ENCODE results near the gene ATL2. TPM values are rescaled to one million over a fixed set of nuclear protein-coding genes. Genes with fewer than 3 reads are reported as not detected.

ATL2 gene
- total RNA-seq, 2 donors from 2014 or later: 33.9 to 51.1 TPM

GRCh38 chr2:38353402-38353801, 23.7 kb downstream of the ATL2 start:
- peaks cover 5% of the 10 kb centered on the region for H3K36me3 ChIP-seq
- no peaks in the 10 kb centered on the region for H3K27me3 ChIP-seq
- H3K27ac ChIP-seq: no peak overlapping the region
- no peak for TF ChIP-seq CTCF (IDR thresholded peaks at IDR 0.05)
- H3K4me1 ChIP-seq: peaks cover 0 to 5% of the 10 kb centered on the region in 2 donors
- DNase-seq (ENCODE audit: low spot score): no peak
- H3K4me3 ChIP-seq: no peak overlapping the region
- no peaks in the 10 kb centered on the region for H3K9me3 ChIP-seq

- H3K27me3 ChIP-seq: no peaks in the 10 kb centered on the region
- H3K36me3 ChIP-seq: peaks cover 11% of the 10 kb centered on the region
- no peaks in the 10 kb centered on the region for H3K9me3 ChIP-seq
- no peak overlapping the region for H3K4me3 ChIP-seq
- H3K4me1 ChIP-seq: peaks cover 0 to 5% of the 10 kb centered on the region in 2 donors
- no peak for DNase-seq (ENCODE audit: low spot score)
- H3K27ac ChIP-seq: no peak overlapping the region
- no peak for TF ChIP-seq CTCF (IDR thresholded peaks at IDR 0.05)
Observed at GRCh38 chr2:38352336-38352735, 24.7 kb downstream of the ATL2 start.

- peaks cover 22% of the 10 kb centered on the region for H3K36me3 ChIP-seq
- TF ChIP-seq CTCF (IDR thresholded peaks at IDR 0.05): no peak
- no peaks in the 10 kb centered on the region for H3K4me1 ChIP-seq
- H3K27me3 ChIP-seq: no peaks in the 10 kb centered on the region
- H3K4me3 ChIP-seq: no peak overlapping the region
- no peaks in the 10 kb centered on the region for H3K9me3 ChIP-seq
- H3K27ac ChIP-seq: no peak overlapping the region
- DNase-seq (ENCODE audit: low spot score): no peak
Observed at GRCh38 chr2:38345323-38346038, 31.6 kb downstream of the ATL2 start.

GRCh38 chr2:38344813-38345212, 32.3 kb downstream of the ATL2 start:
- no peaks in the 10 kb centered on the region for H3K9me3 ChIP-seq
- no peak for DNase-seq (ENCODE audit: low spot score)
- no peak for TF ChIP-seq CTCF (IDR thresholded peaks at IDR 0.05)
- H3K27me3 ChIP-seq: no peaks in the 10 kb centered on the region
- H3K36me3 ChIP-seq: peaks cover 22% of the 10 kb centered on the region
- H3K4me3 ChIP-seq: no peak overlapping the region
- no peak overlapping the region for H3K27ac ChIP-seq
- no peaks in the 10 kb centered on the region for H3K4me1 ChIP-seq

- Histone ChIP-seq H3K4me3 (no peak overlapping the region), H3K27ac (no peak overlapping the region), H3K27me3 (no peaks in the 10 kb centered on the region), H3K9me3 (no peaks in the 10 kb centered on the region), H3K4me1 (no peaks in the 10 kb centered on the region), H3K36me3 (peaks cover 22% of the 10 kb centered on the region)
- TF ChIP-seq CTCF (IDR thresholded peaks at IDR 0.05): no peak
- DNase-seq (ENCODE audit: low spot score): no peak
Observed at GRCh38 chr2:38343212-38343611, 33.9 kb downstream of the ATL2 start.

GRCh38 chr2:38336621-38337020, 40.5 kb downstream of the ATL2 start:
- no peaks in the 10 kb centered on the region for H3K9me3 ChIP-seq
- no peak overlapping the region for H3K4me3 ChIP-seq

More at GRCh38 chr2:38336621-38337020, 40.5 kb downstream of the ATL2 start:
- H3K4me1 ChIP-seq: no peaks in the 10 kb centered on the region
- peaks cover 3% of the 10 kb centered on the region for H3K36me3 ChIP-seq
- no peak overlapping the region for H3K27ac ChIP-seq
- no peak for TF ChIP-seq CTCF (IDR thresholded peaks at IDR 0.05)
- no peaks in the 10 kb centered on the region for H3K27me3 ChIP-seq
- DNase-seq (ENCODE audit: low spot score): no peak
